NCI-H1436 (cell line): ENCODE results near the gene E2F7.

Experiments used
- DNase-seq: peaks from one replicate; lab custom pipeline; 2025; lab: John Stamatoyannopoulos, UW

The E2F7 gene

DNA sequence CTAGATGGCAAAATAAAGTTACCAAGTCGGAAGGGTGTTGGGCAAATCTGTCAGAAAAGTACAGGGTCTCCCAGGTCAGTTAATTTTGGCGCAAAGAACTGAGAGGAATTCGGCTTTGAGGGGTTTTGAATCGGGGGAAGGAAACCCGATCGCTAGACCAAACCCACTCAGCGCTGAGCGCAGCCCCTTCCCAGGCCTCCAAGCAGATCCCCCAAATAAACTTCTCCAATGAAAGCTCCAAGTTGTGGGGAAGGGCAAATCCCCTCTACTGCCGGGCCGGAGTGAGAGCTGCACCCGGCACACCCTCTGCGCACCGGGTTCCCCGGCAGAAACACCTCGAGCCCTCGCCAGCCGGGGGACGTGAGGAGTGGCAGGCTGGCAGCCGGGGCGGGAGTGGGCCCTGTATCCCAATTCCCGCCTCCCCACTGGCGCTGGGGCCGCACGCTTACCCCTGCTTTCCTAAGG is 441 bp downstream of the E2F7 start:
- DNase-seq = no peak

DNA sequence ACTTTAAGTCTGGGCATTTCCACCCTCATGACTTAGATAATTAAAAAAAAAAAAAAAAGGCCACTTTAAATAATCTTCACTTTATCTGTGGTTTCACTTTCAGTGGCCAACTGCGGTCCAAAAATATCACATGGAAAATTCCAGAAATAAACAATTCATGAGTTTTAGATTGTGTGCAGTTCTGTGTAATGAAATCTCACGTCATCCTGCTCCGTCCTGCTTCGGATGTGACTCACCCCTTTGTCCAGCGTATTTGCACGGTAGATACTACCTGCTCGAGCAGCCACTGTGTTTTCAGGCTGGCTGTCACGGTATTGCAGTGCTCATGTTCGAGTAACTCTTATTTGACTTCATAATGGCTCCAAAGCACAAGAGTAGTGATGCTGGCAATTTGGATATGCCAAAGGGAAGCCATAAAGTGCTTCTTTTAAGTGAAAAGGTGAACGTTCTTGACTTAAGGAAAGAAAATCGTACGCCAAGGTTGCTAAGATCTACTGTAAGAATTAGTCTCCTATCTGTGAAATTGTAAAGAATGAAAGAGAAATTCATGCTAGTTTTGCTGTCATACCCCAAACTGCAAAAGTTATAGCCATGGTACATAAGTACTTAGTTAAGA is 2.4 kb downstream of the E2F7 start:
- DNase-seq = no peak

DNA sequence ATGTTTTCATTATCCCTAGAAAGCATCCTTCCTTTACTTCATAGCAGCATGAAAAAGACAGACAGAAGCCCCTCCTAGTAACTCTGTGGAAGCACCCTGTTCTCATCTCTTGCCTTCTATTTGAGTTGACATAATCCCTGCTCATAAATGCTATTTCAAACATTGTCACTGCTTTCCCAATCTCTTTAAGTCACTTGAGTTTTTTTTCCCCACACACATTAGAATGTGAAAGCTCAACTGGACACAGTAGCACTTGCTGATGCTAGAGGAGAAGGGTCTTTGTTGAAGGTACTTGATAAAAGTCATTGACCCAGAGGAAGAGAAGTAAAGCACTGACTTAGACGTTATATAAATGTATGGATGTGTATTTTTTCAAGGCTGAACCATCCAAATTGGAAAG is 3.0 kb downstream of the E2F7 start:
- no peak for DNase-seq

DNA sequence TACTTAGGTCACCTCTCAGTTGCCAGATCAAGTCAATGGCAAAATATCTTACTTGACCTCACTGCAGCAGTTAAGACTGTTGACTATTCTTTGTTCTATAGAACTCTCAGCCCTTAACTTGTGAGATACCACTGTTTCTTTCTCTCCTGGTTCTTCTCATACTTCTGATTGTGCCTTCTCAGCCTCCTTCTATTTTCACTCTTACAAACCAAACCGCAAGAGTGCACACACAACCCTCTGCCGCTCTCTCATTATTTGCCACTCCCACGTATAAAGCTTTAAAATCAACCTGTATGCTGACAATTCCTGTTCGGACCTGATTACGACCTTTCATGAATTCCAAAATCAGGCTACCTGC is 4.5 kb downstream of the E2F7 start:
- no peak for DNase-seq

DNA sequence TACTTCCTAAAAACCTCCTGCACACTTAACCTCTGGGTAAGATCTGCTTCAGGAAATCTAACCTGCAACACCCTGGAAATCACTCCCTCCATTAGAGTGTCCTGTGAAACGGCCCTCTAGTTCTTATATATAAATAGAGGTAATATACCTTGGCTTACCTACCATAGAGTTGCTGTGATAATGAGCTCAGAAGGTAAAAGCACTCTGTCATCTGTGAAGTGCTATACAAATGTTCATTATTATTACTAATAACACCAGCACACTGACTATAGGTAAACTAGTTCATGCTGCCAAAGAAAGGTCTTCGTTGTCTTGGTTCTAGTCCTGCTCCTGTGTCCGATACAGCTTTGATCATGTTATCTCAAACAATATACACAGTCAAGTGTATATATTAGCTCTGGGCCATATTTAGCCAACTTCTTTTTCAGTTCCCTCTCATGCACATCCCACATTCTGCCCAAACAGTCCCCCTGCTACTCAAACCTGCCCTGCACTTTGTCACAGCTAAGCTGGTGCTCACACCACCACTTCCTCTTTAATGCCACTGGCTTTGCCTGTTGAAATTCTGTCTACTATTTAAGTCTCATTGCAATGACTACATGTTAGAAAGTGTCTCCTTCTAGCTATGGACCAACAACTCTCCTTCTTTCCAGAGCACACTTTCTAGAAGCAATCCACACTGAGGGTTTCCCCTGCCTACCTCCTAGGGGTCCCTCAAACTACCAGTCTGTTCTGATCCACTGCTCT is 5.1 kb downstream of the E2F7 start:
- DNase-seq = no peak

DNA sequence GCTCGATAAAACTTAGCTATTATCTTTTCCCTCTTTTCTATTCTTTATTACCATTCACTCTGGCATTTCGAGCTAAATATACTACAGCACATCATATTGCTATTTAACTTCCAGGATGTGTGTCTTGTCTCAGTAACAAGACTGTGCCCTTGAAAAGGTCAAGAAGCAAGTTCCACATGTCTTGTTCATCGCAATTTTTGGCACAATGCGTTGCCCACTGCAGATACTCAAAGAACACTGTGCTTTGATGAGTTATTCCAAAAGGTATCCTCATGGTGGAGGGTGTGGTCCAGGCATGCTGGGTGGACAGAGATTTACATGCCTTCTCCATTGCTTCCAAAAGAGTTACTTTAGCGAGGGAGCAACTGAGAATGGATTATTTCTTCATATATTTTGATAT is 6.6 kb downstream of the E2F7 start:
- no peak for DNase-seq

DNA sequence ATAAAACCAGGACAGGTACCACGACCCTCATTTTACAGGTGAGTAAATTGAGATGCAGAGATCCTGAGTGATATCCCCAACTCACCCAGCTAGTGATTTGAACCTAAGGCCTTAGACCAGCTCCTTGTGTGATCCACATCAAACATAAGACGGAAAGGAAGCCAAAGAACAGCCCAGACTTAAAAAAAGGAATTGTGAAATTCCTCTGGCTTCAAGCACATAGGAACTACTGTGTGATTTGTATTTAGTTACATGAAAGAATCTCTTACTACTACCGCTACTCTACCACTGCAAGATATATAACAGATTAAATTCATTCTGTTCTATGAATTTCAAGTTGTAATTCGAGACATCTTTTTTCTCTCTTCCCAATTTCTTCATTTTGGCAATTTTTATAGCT is 10.5 kb downstream of the E2F7 start:
- DNase-seq = no peak

DNA sequence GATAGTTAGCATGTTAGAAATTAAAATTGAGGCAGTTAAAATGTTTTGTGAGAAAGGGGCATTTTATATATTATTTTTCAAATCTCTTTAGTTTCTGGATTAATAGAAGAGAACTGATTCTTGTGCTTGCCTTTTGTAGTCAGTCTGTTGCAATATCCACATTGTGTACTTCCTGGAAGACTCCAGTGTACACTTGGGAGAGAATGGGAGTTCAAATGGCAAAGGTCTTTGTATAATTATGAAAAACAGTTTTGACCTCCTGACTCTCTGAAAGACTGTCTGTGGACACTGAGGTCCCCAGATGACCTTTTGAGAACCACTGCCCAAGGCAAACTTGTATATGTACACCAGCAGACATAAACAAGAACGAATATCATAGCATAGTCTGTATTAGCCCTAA is 12.1 kb downstream of the E2F7 start:
- no peak for DNase-seq

DNA sequence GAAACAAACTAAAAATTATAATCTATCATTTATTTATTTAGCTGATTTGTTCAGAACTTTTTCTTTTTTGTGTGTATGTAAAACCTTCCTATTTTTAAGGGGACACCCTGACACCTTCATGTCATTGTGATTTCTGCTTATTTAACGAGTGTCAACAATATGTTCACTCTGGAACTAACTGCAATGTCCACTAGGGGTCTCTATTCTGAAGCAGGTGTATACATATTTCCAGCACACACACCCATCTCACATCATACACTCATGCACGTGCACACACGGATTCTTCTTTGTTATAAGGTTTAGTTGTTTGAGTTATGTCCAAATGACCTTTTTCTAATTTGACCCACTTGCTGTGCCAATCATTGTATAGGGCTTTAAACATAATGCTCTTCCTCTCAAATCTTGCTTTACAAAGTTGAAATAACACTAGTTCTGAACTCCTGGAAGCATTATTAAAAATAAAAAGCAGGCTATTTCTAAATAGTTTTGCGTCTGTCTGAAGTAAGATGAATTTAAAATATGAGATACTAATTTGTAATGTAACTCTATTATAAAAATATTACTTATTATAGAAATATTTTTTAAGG is 15.5 kb downstream of the E2F7 start:
- peak; percentile 75 for DNase-seq

DNA sequence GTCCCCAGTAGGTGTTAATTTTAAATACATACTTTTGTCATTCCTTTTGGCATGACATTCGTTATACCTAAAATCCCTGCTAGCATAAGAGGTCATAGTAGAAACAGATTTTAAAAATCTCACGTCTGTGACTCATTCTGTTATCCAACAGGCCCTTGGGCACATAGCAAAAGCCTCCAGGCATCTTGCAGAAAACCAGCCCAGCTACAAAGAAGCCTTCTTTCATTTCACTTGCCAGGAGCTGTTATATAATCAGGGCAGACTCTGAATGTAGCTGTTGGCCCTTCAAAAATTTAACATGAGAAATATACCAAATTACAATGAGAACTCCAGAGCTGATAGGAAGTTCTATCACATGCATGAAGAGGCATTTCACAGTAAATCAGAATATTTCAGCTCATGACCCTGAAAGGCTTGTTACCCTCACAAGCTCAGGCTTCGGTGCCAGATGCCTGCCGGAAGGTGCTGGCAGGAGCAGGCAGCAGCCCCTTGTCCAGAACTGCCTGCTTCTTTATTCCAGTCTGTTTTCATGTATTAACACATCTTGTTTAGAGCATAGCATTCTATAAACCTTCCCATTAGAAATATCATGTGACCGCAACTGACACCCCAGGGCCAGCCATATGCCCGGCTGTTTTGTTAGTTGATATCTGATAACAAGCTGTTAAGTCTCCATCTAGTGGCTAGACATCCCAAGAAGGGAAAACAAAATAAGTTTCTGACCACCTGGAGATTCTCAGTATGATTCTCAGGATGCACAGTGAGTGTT is 17.8 kb downstream of the E2F7 start:
- no peak for DNase-seq

DNA sequence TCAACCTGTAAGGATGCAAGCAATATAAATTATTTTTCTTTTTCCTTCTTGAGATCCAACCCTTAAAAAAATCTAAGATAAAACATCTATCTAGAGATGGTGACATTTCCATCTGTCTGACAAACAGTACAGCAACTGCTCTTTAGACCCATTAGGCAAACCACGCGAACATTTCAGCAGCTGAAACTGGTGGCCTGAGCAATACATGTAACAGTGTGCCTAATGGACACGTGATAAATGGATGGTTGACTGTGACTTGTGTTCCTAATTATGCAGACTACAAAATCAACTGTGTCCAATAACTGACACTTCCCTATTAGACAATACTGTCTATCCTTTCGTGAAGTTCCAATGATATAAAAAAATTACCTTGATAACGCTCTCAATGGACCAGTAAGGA is 18.9 kb downstream of the E2F7 start:
- DNase-seq = no peak

DNA sequence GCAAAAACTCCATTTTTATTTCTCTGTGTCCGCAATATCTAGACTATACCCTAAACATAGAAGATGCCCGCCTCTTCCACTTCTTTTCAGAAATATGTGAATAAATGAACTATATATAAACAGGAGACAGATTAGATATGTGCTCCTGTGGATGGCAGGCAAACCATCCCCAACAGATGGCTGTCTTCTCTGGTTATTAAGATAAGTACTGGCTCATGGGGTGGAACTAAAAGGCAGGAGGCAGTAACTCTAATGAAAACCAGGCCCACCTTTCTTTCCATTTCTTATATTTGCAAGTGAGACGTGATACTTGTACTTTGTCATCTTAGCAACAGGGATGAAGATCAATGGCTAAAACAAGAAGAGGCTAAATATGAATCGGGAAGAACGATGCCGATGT is 20.2 kb downstream of the E2F7 start:
- DNase-seq = no peak

DNA sequence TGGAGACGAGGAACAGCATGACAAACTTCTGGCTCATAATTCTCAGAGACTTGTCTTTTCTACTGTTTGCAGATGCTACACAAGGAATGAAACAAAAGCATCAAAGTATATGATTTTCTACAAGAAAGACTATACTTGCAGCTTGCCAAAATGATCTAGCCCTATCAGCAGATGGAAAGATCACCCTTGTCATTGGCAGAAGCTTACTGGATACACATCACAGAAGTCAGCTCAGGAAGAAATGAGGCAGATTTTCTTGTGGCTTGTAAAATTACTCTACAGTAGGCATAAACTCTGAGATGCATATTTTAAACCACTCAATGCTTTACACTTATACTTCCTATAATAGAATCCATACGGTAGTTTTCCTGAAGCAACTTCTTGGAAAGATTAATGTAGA is 20.6 kb downstream of the E2F7 start:
- no peak for DNase-seq

DNA sequence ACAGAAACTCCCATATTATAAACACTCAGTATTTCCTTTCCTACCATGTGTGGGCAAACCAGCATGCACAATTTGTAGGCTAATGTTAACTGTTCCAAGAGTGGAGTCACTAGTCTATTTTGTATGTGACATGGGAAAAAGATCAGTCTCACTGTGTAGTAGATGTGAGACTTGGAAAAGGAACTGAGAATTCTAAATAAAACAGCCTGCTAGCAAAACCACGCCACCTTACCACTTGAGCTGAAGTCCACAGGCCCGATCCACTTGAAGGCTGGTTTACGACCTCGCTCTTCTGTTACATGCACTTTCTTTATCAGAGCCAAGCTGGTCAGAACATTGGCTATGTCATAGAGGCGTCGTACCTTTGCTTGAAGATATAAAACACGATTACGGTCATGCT is 22.5 kb downstream of the E2F7 start:
- DNase-seq = no peak

DNA sequence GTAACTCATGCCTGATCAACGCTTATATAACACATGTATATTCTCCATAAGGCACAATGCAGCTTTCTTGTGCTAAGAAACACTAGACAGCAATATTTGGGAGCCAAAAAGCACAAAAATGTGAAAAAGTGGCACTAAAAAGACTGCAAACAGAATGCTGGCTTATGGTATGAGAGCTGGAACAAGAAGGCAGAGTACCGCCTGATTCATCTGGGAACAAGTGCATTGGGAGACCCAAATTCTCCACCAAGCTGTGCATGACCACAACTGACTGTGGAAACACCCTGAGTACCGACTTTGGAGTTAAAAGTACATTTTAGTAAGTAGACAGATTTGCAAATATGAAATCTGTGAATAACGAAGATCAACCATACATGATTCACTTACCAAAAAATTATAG is 25.1 kb downstream of the E2F7 start:
- DNase-seq = no peak

DNA sequence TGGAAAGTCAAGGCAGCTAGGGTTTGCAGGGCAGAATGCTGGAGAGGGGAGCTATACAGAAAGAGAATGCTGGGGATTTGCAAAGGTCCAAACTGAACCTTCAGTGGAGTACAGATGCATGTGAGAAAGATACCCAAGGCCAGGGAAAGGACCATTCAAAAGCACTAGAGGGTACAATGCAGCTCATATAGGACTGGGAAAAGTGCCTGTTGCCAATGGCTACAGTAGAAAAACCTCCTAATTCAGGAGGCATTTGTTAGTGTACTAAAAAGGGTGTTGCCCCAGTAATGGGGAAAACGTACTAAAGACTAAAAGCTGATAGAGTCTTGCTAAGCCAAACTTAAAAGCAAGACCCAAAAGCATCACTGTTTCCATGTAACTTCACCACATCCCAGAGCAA is 30.1 kb downstream of the E2F7 start:
- DNase-seq = no peak

DNA sequence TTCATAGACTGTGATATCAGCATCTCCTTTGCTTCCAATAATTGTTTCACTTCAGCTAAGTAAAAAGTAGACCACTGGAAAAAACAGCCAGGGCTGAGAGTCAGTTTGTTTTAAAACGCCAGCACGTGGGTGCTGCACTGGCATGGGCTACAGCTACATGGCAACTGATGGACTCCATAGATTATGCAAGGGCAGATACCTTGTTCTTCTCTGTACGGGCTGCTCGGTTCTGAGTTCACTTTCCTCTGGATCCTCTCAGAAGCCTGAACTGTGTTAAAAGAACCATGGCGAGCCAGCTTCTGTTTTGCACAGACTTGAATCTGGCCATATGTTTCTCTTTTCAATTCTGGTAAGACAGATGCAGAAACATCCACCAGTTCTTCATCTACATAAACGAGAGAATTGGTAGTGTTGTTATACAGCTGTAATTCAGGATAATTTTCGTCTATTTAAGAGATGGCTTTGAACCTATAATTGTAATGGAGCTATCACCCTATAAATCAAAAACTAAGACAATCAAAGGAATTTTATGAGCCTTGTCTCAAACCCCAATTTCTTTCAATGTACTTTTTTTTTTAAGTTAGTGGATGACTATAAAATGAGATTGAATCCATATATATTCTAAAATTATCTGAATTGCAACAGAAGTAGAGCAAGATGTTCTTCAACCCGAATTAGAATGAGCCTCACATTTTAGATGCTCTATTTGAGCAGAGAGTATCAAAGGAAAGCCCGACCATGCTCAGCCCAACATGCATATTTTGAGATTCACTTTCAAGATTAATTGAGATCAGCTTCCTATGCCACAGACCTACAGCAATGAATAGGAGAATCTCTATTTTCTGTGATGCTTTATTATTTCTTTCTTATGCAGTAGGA is 31.5 kb downstream of the E2F7 start:
- no peak for DNase-seq

DNA sequence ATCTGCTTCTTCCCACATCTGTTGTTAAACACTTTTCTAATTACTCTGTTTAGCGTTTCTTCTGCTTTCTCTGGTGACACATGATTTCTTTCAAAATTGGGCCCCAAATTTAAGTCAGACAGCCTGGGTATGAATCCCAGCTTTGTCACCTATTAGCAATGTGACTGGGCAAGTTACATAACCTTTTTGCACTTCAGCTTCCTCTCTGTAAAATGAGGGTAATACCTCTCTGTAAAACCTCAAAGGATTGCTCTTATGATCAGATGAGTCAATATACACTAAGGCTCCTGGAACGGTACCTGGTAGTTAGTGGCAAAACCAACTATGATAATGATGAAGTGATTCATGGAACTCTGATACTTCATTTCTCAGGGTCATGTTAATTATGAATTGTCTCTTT is 33.0 kb downstream of the E2F7 start:
- no peak for DNase-seq

DNA sequence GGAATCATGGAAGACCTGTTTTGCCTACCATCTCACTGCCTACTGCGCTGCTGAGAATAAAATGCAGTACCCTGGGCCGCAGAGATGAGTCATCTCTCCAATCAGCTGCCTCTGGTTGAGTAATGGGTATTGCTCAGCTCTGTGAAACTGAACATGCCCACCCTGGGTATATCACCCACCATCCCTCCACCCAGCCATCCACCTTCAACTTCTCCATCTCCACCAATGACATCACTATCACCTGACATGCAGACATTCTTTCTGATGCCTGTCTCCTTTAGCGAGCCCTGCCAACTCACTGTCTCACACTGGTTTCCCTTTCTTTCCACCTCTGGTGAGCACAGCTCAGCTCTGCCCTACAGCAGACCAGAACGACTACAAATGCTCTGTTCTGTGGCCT is 33.6 kb downstream of the E2F7 start:
- DNase-seq = no peak

DNA sequence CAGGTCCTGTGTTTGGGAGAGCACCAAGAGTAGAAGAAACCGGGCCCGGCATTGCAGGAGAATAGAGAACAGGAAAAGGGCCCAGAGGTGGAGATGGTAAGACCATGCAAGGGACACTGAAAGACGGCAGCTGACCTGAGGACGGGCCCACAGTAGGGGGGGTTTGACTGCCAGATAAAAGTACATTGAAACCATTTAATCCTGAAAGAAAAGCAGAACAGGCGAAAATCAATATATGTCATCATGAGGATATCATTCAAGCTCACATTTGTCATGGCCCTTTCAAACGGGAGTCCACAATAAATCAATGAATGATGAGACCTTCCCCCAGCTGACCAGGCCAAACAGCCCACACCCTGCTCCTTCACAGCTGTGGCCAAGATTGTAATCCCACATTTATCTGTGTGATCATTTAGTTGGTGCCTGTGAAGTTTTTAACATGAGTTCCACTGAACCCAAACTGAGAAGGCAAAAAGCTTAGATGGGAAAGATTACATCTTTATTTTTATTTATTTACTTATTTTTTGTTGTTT is 39.5 kb downstream of the E2F7 start:
- no peak for DNase-seq

DNA sequence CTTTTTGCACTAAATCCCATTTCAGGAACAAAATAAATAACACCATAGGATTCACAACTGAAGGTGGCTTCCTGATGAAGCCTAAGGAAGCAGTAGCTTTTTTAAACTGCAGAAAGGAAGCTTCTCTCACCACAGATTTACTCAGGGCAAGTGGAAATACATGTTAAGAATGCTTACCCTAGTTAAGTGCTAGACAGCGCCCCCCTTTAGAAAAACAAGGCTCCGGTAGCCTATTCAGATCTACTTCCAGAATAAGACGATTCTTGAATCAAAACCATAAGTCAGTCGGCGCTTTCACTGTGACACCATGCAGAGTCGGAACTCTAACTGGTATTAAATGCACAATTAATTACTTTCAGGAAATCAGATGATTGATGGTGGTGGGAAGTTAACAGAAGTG is 41.9 kb downstream of the E2F7 start:
- no peak for DNase-seq

DNA sequence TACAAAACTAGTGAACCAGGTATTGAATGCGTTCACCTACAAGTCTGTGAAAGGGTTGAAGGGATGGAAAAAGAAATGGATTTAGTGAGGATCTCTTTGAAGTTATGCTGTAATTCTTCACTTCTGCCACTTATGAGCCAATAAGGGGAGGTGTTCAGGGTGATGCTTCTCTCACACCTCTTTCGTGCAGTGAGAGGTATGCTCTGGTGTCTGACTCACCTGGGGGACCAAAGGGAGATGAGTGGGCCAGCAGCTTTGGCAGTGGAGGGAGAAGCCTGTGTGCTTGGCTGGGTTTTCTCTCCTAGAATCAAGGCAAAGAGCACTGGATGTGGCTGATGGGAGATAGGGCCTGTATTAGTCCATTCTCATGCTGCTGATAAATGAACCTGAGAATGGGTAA is 45.4 kb downstream of the E2F7 start:
- DNase-seq = no peak
